Brain microvascular endothelial cell (primary cell): ENCODE results near the gene STPG2.

Experiments
- DNase-seq: peaks from one replicate; pipeline ENCODE4 v3.0.0-alpha.2; 2020
- H3K27ac ChIP-seq: fragments of 250-450 bp; sonication (Bioruptor Pico); 2 replicates; pipeline ENCODE4 v1.5.1; 2020; ENCODE audit warnings: mild to moderate bottlenecking, moderate library complexity
- H3K27me3 ChIP-seq: fragments of 250-450 bp; sonication (Bioruptor Pico); replicated peaks from 2 replicates; pipeline ENCODE4 v1.5.1; 2020; ENCODE audit warnings: mild to moderate bottlenecking
- H3K36me3 ChIP-seq: fragments of 250-450 bp; sonication (Bioruptor Pico); replicated peaks from 2 replicates; pipeline ENCODE4 v1.5.1; 2020; ENCODE audit warnings: mild to moderate bottlenecking
- H3K4me3 ChIP-seq: 2 replicates; pipeline ENCODE4 v1.5.1; 2011; ENCODE audit warnings: low read depth, mild to moderate bottlenecking, control low read depth, low read length, moderate library complexity
- in situ Hi-C: cut with HindIII; loops from 2 replicates; pipeline ENCODE4 v1.10.0; 2017; ENCODE audit warnings: low sequenced_read_pairs, low pct_ligation_motif_present
- TF ChIP-seq, protein P1 (sequence below): IDR thresholded peaks from 2 replicates; pipeline ENCODE4 v1.5.1; 2011; ENCODE audit warnings: low read depth, mild to moderate bottlenecking, moderate library complexity, low read length, control low read depth, inconsistent platforms; ENCODE audit errors: missing control alignments

STPG2 gene

DNA sequence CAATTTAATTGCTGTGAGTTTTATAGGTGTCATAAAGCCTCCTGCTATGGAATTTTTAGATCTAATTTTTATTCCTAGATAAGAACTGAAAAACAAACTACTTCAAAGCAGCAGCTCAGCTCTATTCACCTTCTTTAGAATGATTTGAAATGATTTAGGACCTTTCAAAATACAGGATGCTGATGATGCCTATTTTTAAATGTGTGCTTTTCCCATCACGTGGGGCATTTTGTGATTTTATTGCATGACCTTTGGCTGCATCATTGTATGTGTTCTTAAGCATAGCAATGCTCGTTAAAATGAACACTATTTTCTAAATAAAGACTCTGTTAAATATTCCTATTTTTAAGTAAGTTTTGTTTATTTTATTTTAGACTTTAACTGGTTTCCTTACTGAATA, 537.3 kb downstream of the STPG2 start:
- Histone ChIP-seq H3K36me3 (no peaks in the 10 kb centered on the region), H3K4me3 (no peak overlapping the region), H3K27ac (no peak overlapping the region), H3K27me3 (no peaks in the 10 kb centered on the region)
- TF ChIP-seq, protein P1, sequence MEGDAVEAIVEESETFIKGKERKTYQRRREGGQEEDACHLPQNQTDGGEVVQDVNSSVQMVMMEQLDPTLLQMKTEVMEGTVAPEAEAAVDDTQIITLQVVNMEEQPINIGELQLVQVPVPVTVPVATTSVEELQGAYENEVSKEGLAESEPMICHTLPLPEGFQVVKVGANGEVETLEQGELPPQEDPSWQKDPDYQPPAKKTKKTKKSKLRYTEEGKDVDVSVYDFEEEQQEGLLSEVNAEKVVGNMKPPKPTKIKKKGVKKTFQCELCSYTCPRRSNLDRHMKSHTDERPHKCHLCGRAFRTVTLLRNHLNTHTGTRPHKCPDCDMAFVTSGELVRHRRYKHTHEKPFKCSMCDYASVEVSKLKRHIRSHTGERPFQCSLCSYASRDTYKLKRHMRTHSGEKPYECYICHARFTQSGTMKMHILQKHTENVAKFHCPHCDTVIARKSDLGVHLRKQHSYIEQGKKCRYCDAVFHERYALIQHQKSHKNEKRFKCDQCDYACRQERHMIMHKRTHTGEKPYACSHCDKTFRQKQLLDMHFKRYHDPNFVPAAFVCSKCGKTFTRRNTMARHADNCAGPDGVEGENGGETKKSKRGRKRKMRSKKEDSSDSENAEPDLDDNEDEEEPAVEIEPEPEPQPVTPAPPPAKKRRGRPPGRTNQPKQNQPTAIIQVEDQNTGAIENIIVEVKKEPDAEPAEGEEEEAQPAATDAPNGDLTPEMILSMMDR: no peak
- in situ Hi-C loops: no loop called here
- no peak for DNase-seq

DNA sequence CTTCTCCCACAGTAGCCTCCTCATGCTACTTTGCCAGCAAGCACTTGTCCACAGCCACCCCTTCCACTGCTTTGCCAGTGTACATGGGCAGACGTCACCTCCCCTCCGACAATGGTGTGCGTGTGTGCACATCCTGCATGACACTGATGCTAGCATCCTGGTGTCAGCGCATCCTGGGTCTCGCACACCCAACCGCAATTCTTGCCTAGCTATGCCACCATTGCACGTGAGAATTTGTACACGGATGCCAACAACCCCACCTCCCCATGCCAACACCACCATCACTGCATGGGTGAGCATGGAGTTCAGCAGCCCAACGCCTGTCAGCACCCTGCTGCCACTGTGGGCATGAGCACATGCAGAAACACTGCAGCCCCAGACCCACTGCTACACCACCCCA, 550.0 kb downstream of the STPG2 start:
- Histone ChIP-seq H3K27me3 (no peaks in the 10 kb centered on the region), H3K27ac (no peak overlapping the region), H3K4me3 (no peak overlapping the region), H3K36me3 (no peaks in the 10 kb centered on the region)
- DNase-seq: no peak
- TF ChIP-seq, protein P1: no peak
- in situ Hi-C loops: no loop called here

DNA sequence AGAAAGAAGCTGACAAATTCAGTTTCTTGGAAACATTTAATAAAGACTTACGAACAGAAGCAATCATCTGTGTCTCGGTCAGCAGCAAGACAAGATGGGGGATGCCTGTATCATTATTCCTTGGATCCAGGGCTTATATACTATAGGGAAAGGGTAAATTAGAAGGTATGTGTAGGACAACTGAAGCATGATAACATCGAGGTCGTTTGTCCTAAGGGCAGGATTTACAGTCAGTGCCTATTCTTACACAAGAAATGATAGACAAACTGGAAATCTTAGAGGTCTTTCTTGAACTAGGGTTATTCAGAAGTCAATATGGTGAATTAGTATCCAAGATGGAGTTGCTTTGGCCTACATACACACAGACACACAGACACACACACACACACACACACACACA, 553.0 kb downstream of the STPG2 start:
- TF ChIP-seq, protein P1: no peak
- no peaks in the 10 kb centered on the region for H3K36me3 ChIP-seq
- in situ Hi-C loops: no loop called here
- DNase-seq: no peak
- H3K27me3 ChIP-seq: no peaks in the 10 kb centered on the region
- no peak overlapping the region for H3K27ac ChIP-seq
- H3K4me3 ChIP-seq: no peak overlapping the region

DNA sequence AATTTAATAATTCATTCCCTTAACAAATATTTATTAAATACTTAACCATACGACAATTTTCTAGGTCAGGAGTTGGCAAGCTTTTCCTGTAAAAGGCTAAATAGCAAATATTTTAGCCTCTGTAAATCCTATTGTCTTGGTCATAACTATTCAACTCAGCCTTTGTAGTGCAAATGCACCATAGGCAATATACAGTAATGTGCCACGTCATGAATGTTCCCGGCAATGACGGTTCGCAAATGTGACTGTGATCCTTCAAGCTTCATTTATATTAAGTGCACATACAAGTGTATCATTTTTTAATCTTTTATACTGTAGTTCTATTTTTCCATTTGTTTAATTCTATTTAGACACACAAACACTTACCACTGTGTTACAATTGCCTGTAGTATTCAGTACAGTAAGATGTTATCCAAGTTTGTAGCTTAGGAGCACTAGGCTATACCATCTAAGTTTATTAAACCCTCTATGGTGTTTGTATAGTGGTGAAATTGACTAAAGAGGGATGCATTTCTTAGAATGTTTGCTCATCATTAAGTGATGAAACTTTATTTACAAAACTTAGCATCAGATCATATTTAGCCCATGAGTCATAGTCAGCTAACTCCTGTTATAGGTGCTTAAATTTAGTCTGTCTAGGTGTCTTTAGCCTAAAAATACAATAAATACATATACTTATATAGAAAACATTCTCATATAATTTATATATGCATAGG, 553.6 kb downstream of the STPG2 start:
- H3K36me3 ChIP-seq: no peaks in the 10 kb centered on the region
- no peak overlapping the region for H3K4me3 ChIP-seq
- no peaks in the 10 kb centered on the region for H3K27me3 ChIP-seq
- in situ Hi-C loops: no loop called here
- no peak for DNase-seq
- TF ChIP-seq, protein P1: no peak
- no peak overlapping the region for H3K27ac ChIP-seq

DNA sequence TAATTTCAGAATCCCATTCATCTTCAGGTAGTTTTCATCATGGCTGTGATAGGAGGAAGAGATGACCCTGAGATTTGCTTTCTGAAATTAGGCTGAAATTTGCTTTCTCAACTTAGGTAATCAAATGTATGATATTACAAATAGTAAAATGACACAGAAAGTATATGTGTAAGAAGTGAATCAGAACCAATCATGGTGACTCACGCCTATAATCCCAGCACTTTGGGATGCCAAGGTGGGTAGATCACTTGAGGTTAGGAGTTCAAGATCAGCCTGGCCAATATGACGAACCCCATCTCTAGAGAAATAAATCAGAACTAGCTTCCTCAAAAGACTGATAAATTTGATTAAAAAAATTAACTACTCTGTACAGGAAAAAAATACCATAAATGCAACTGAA, 555.4 kb downstream of the STPG2 start:
- Histone ChIP-seq H3K36me3 (no peaks in the 10 kb centered on the region), H3K4me3 (no peak overlapping the region), H3K27me3 (no peaks in the 10 kb centered on the region), H3K27ac (no peak overlapping the region)
- TF ChIP-seq, protein P1: no peak
- peak; percentile 39 for DNase-seq
- in situ Hi-C loops: no loop called here

DNA sequence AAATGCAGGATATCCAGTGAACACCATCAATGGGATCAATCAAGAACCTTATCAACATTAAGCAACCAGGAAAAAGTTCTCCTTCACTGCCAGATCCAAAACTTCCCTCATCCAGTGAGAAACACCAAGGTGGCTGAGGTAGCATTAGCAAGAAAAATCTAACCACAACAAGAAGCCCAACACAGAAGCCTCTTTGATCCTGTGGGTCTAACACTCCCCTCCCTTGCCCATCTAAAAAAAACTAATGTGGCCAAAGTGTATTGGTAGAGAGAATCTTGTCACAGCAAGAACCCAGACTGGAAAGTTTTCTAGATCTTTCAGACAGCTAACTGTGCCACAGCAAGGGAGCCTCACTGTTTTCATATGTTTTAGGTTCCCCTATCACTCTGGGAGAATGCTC, 558.0 kb downstream of the STPG2 start:
- no peak for DNase-seq
- in situ Hi-C loops: no loop called here
- Histone ChIP-seq H3K27me3 (no peaks in the 10 kb centered on the region), H3K36me3 (no peaks in the 10 kb centered on the region), H3K27ac (no peak overlapping the region), H3K4me3 (no peak overlapping the region)
- TF ChIP-seq, protein P1: no peak
